Tibial nerve (tissue), 3 donors: ENCODE measurements around the gene GPC6.

ENCODE experiments used
- CTCF ChIP-seq, 5 experiments: fragments of 200-600 bp in 3 of 5; fragments of 450-650 bp in 2 of 5; sonication (generic) in 3 of 5; IDR thresholded peaks; one replicate each; pipeline ENCODE4 v1.5.1; 2016 to 2019; ENCODE audit warnings: antibody characterized with exemption in 5 of 5, mild to moderate bottlenecking in 3 of 5, moderate library complexity in 2 of 5
- POLR2A ChIP-seq, 2 donors: fragments of 450-650 bp; IDR thresholded peaks; one replicate each; pipeline ENCODE4 v1.6.1; 2017; ENCODE audit warnings: antibody characterized with exemption in 2 of 2, mild to moderate bottlenecking in 2 of 2, moderate library complexity in 2 of 2

- no peak for TF ChIP-seq CTCF (IDR thresholded peaks at IDR 0.05)
- no peak for TF ChIP-seq POLR2A (IDR thresholded peaks at IDR 0.05)
These were observed 1065.2 kb downstream of the GPC6 start for GRCh38 chr13:94291631-94292322.
